Skin of body (tissue), 2 donors: ENCODE results near the gene UTP20. TPM values are rescaled to one million over a fixed set of nuclear protein-coding genes. Genes with fewer than 3 reads are reported as not detected.

Source experiments
- DNase-seq: peaks from one replicate; lab custom pipeline; 2025; lab: John Stamatoyannopoulos, UW
- total RNA-seq: library from RNA; depleted of rRNA; stranded (reverse); fragments of >200 nt; gene quantifications from one replicate; pipeline ENCODE4 v1.2.3, GENCODE V29; 2014

The UTP20 gene
- total RNA-seq: 14.7 TPM

GRCh38 chr12:101280006-101280505 is at the start of gene UTP20:
Gene UTP20, plus strand, starts transcription at chr12:101280105. Its CDS starts 178 bp downstream, at chr12:101280283.
- DNase-seq: peak; percentile 87

- DNase-seq: no peak
Measured at GRCh38 chr12:101230547-101230946, 49.4 kb upstream of the UTP20 start.

GRCh38 chr12:101231636-101232035 is 48.3 kb upstream of the UTP20 start:
- no peak for DNase-seq

GRCh38 chr12:101235686-101236085 is 44.2 kb upstream of the UTP20 start:
- no peak for DNase-seq

- DNase-seq: no peak
Measured at GRCh38 chr12:101238306-101238705, 41.6 kb upstream of the UTP20 start.

GRCh38 chr12:101238800-101239329 is 41.0 kb upstream of the UTP20 start:
- DNase-seq: no peak

GRCh38 chr12:101243074-101243473 is 36.8 kb upstream of the UTP20 start:
- no peak for DNase-seq

- no peak for DNase-seq
Measured at GRCh38 chr12:101243616-101244015, 36.3 kb upstream of the UTP20 start.

- no peak for DNase-seq
Measured at GRCh38 chr12:101256266-101256665, 23.6 kb upstream of the UTP20 start.

- DNase-seq: no peak
Measured at GRCh38 chr12:101257357-101257756, 22.5 kb upstream of the UTP20 start.

- no peak for DNase-seq
Measured at GRCh38 chr12:101267111-101267510, 12.8 kb upstream of the UTP20 start.

GRCh38 chr12:101276433-101276832 is 3.5 kb upstream of the UTP20 start:
- DNase-seq: no peak

- DNase-seq: no peak
Measured at GRCh38 chr12:101277443-101277842, 2.5 kb upstream of the UTP20 start.

GRCh38 chr12:101287357-101287756 is 7.5 kb downstream of the UTP20 start:
- DNase-seq: no peak

GRCh38 chr12:101297661-101298060 is 17.8 kb downstream of the UTP20 start:
- no peak for DNase-seq

GRCh38 chr12:101298426-101298825 is 18.5 kb downstream of the UTP20 start:
- no peak for DNase-seq

GRCh38 chr12:101299346-101299745 is 19.4 kb downstream of the UTP20 start:
- no peak for DNase-seq

GRCh38 chr12:101299931-101300330 is 20.0 kb downstream of the UTP20 start:
- no peak for DNase-seq

GRCh38 chr12:101302741-101303140 is 22.8 kb downstream of the UTP20 start:
- no peak for DNase-seq

GRCh38 chr12:101305226-101305779 is 25.4 kb downstream of the UTP20 start:
- no peak for DNase-seq

- no peak for DNase-seq
Measured at GRCh38 chr12:101305794-101306193, 25.9 kb downstream of the UTP20 start.

GRCh38 chr12:101322480-101322879 is 42.6 kb downstream of the UTP20 start:
- no peak for DNase-seq

- no peak for DNase-seq
Measured at GRCh38 chr12:101323255-101323654, 43.4 kb downstream of the UTP20 start.

- no peak for DNase-seq
Measured at GRCh38 chr12:101325590-101325989, 45.7 kb downstream of the UTP20 start.
